Neural cell (in vitro differentiated cells): ENCODE results near the gene NAMPT. TPM values are rescaled to one million over a fixed set of nuclear protein-coding genes. Genes with fewer than 3 reads are reported as not detected.

Source experiments
- H2AFZ ChIP-seq: fragments of 200-600, 300-800 bp; sonication (generic), shearing (Covaris generic); 2 replicates; pipeline ENCODE4 v1.6.0; 2014; ENCODE audit warnings: low read depth, mild to moderate bottlenecking, antibody characterized with exemption, low read length, moderate library complexity
- H3F3A ChIP-seq: fragments of 200-600 bp; shearing (Covaris generic); 2 replicates; pipeline ENCODE4 v1.6.1; 2016; ENCODE audit warnings: mild to moderate bottlenecking, moderate library complexity, mixed read lengths, antibody characterized with exemption, low read length; ENCODE audit not compliant: insufficient read depth, poor library complexity, severe bottlenecking
- H3K27ac ChIP-seq: fragments of 200-600, 300-800 bp; sonication (generic), shearing (Covaris generic); 2 replicates; pipeline ENCODE4 v1.5.1; 2014; ENCODE audit warnings: mild to moderate bottlenecking, low read length, moderate library complexity
- H3K27me3 ChIP-seq: fragments of 300-800, 200-600 bp; sonication (generic), shearing (Covaris generic); 2 replicates; pipeline ENCODE4 v1.6.0; 2014; ENCODE audit warnings: mild to moderate bottlenecking, low read depth, low read length, moderate library complexity; ENCODE audit not compliant: insufficient read depth
- H3K36me3 ChIP-seq: fragments of 300-800, 200-600 bp; sonication (generic), shearing (Covaris generic); 2 replicates; pipeline ENCODE4 v1.5.1; 2014; ENCODE audit warnings: mild to moderate bottlenecking, antibody characterized with exemption, low read length, moderate library complexity; ENCODE audit not compliant: insufficient read depth
- H3K4me2 ChIP-seq: fragments of 300-800, 200-600 bp; sonication (generic), shearing (Covaris generic); 2 replicates; pipeline ENCODE4 v1.6.0; 2014; ENCODE audit warnings: mild to moderate bottlenecking, low read length
- H3K4me3 ChIP-seq: fragments of 300-800, 200-600 bp; sonication (generic), shearing (Covaris generic); 2 replicates; pipeline ENCODE4 v1.5.1; 2014; ENCODE audit warnings: mild to moderate bottlenecking, low read length, moderate library complexity
- H3K79me2 ChIP-seq: fragments of 200-600 bp; shearing (Covaris generic); replicated peaks from 2 replicates; pipeline ENCODE4 v1.6.0; 2014; ENCODE audit warnings: mild to moderate bottlenecking, low read length, moderate library complexity; ENCODE audit not compliant: insufficient read depth
- H3K9ac ChIP-seq: fragments of 300-800, 200-600 bp; sonication (generic), shearing (Covaris generic); 2 replicates; pipeline ENCODE4 v1.6.1; 2016; ENCODE audit warnings: mild to moderate bottlenecking, low read length, mixed read lengths
- H3K9me2 ChIP-seq: fragments of 200-600 bp; shearing (Covaris generic); 2 replicates; pipeline ENCODE4 v1.6.1; 2016; ENCODE audit warnings: mild to moderate bottlenecking, low read length, mixed read lengths; ENCODE audit not compliant: insufficient read depth
- H3K9me3 ChIP-seq: fragments of 200-600, 300-800 bp; sonication (generic), shearing (Covaris generic); 2 replicates; pipeline ENCODE4 v1.6.1; 2016; ENCODE audit warnings: mild to moderate bottlenecking, mixed run types, low read length, moderate library complexity, mixed read lengths
- H4K20me1 ChIP-seq: fragments of 200-600 bp; shearing (Covaris generic); 2 replicates; pipeline ENCODE4 v1.6.1; 2016; ENCODE audit warnings: mild to moderate bottlenecking, mixed run types; ENCODE audit not compliant: insufficient read depth
- CTCF ChIP-seq: fragments of 450-650 bp; IDR thresholded peaks from 2 replicates; pipeline ENCODE4 v1.5.1; 2014; ENCODE audit warnings: antibody characterized with exemption, mild to moderate bottlenecking, moderate library complexity; ENCODE audit not compliant: poor library complexity, severe bottlenecking
- EP300 ChIP-seq: fragments of 450-650 bp; conservative IDR thresholded peaks from 2 replicates; pipeline ENCODE4 v1.6.1; 2014; ENCODE audit warnings: antibody characterized with exemption, mild to moderate bottlenecking, moderate library complexity; ENCODE audit not compliant: poor library complexity, severe bottlenecking
- EZH2 ChIP-seq: fragments of 200-600, 300-800 bp; shearing (Covaris generic), sonication (generic); IDR thresholded peaks from 2 replicates; pipeline ENCODE4 v1.6.1; 2014; ENCODE audit warnings: antibody characterized with exemption, low read length, borderline replicate concordance, mild to moderate bottlenecking; ENCODE audit not compliant: insufficient read depth, poor library complexity, severe bottlenecking
- MXI1 ChIP-seq: fragments of 450-650 bp; conservative IDR thresholded peaks from 2 replicates; pipeline ENCODE4 v1.6.1; 2014; ENCODE audit warnings: antibody characterized with exemption, mild to moderate bottlenecking; ENCODE audit not compliant: poor library complexity, severe bottlenecking
- POLR2AphosphoS5 ChIP-seq: IDR thresholded peaks from 2 replicates; pipeline ENCODE4 v1.6.1; 2012
- RAD21 ChIP-seq: fragments of 450-650 bp; conservative IDR thresholded peaks from 2 replicates; pipeline ENCODE4 v1.6.1; 2014; ENCODE audit warnings: antibody characterized with exemption, mild to moderate bottlenecking, moderate library complexity
- REST ChIP-seq: IDR thresholded peaks from 2 replicates; pipeline ENCODE4 v1.6.1; 2012; ENCODE audit warnings: borderline replicate concordance
- SMC3 ChIP-seq: fragments of 450-650 bp; conservative IDR thresholded peaks from 2 replicates; pipeline ENCODE4 v1.6.1; 2014; ENCODE audit warnings: antibody characterized with exemption, mild to moderate bottlenecking, moderate library complexity; ENCODE audit not compliant: poor library complexity
- TAF1 ChIP-seq: IDR thresholded peaks from 2 replicates; pipeline ENCODE4 v1.6.1; 2012; ENCODE audit warnings: low read depth
- polyA plus RNA-seq: library from polyadenylated mRNA; depleted of rRNA; stranded (reverse); fragments of >200 nt; gene quantifications from 2 replicates; pipeline ENCODE4 v1.2.3, GENCODE V29; 2014

The NAMPT gene
- polyA plus RNA-seq, 1 donor from 2014 or later: 34.0 TPM

GRCh38 chr7:106331441-106332175, 46.8 kb upstream of the NAMPT start:
- H4K20me1 ChIP-seq: no peaks in the 10 kb centered on the region
- H3K9me2 ChIP-seq: no peaks in the 10 kb centered on the region
- H3K79me2 ChIP-seq: no peaks in the 10 kb centered on the region
- TF ChIP-seq POLR2AphosphoS5: no peak
- TF ChIP-seq MXI1: no peak
- no peak for TF ChIP-seq CTCF
- no peak overlapping the region for H2AFZ ChIP-seq
- H3K4me2 ChIP-seq: no peak overlapping the region
- no peaks in the 10 kb centered on the region for H3K36me3 ChIP-seq
- no peak overlapping the region for H3K9ac ChIP-seq
- H3F3A ChIP-seq: no peaks in the 10 kb centered on the region
- no peak overlapping the region for H3K27ac ChIP-seq
- H3K27me3 ChIP-seq: no peaks in the 10 kb centered on the region
- H3K9me3 ChIP-seq: no peaks in the 10 kb centered on the region
- no peak overlapping the region for H3K4me3 ChIP-seq

GRCh38 chr7:106329971-106330733, 45.4 kb upstream of the NAMPT start:
- Histone ChIP-seq H3K36me3 (no peaks in the 10 kb centered on the region), H3K9ac (no peak overlapping the region), H4K20me1 (no peaks in the 10 kb centered on the region), H3K9me2 (no peaks in the 10 kb centered on the region), H2AFZ (no peak overlapping the region), H3K79me2 (no peaks in the 10 kb centered on the region), H3K9me3 (no peaks in the 10 kb centered on the region), H3F3A (no peaks in the 10 kb centered on the region), H3K4me3 (no peak overlapping the region), H3K27ac (no peak overlapping the region), H3K27me3 (no peaks in the 10 kb centered on the region), H3K4me2 (no peak overlapping the region)
- TF ChIP-seq RAD21 (no peak), POLR2AphosphoS5 (no peak), MXI1 (no peak), EP300 (no peak), CTCF (no peak), EZH2 (no peak), TAF1 (no peak), SMC3 (no peak), REST (no peak)
